Neural cell (in vitro differentiated cells): ENCODE data around the gene SLC4A4. TPM values are rescaled to one million over a fixed set of nuclear protein-coding genes. Genes with fewer than 3 reads are reported as not detected.

Experiments used
- H2AFZ ChIP-seq: fragments of 200-600, 300-800 bp; sonication (generic), shearing (Covaris generic); 2 replicates; pipeline ENCODE4 v1.6.0; 2014; ENCODE audit warnings: low read depth, mild to moderate bottlenecking, antibody characterized with exemption, low read length, moderate library complexity
- H3F3A ChIP-seq: fragments of 200-600 bp; shearing (Covaris generic); 2 replicates; pipeline ENCODE4 v1.6.1; 2016; ENCODE audit warnings: mild to moderate bottlenecking, moderate library complexity, mixed read lengths, antibody characterized with exemption, low read length; ENCODE audit not compliant: insufficient read depth, poor library complexity, severe bottlenecking
- H3K27ac ChIP-seq: fragments of 200-600, 300-800 bp; sonication (generic), shearing (Covaris generic); 2 replicates; pipeline ENCODE4 v1.5.1; 2014; ENCODE audit warnings: mild to moderate bottlenecking, low read length, moderate library complexity
- H3K27me3 ChIP-seq: fragments of 300-800, 200-600 bp; sonication (generic), shearing (Covaris generic); 2 replicates; pipeline ENCODE4 v1.6.0; 2014; ENCODE audit warnings: mild to moderate bottlenecking, low read depth, low read length, moderate library complexity; ENCODE audit not compliant: insufficient read depth
- H3K36me3 ChIP-seq: fragments of 300-800, 200-600 bp; sonication (generic), shearing (Covaris generic); 2 replicates; pipeline ENCODE4 v1.5.1; 2014; ENCODE audit warnings: mild to moderate bottlenecking, antibody characterized with exemption, low read length, moderate library complexity; ENCODE audit not compliant: insufficient read depth
- H3K4me2 ChIP-seq: fragments of 300-800, 200-600 bp; sonication (generic), shearing (Covaris generic); 2 replicates; pipeline ENCODE4 v1.6.0; 2014; ENCODE audit warnings: mild to moderate bottlenecking, low read length
- H3K4me3 ChIP-seq: fragments of 300-800, 200-600 bp; sonication (generic), shearing (Covaris generic); 2 replicates; pipeline ENCODE4 v1.5.1; 2014; ENCODE audit warnings: mild to moderate bottlenecking, low read length, moderate library complexity
- H3K79me2 ChIP-seq: fragments of 200-600 bp; shearing (Covaris generic); replicated peaks from 2 replicates; pipeline ENCODE4 v1.6.0; 2014; ENCODE audit warnings: mild to moderate bottlenecking, low read length, moderate library complexity; ENCODE audit not compliant: insufficient read depth
- H3K9ac ChIP-seq: fragments of 300-800, 200-600 bp; sonication (generic), shearing (Covaris generic); 2 replicates; pipeline ENCODE4 v1.6.1; 2016; ENCODE audit warnings: mild to moderate bottlenecking, low read length, mixed read lengths
- H3K9me2 ChIP-seq: fragments of 200-600 bp; shearing (Covaris generic); 2 replicates; pipeline ENCODE4 v1.6.1; 2016; ENCODE audit warnings: mild to moderate bottlenecking, low read length, mixed read lengths; ENCODE audit not compliant: insufficient read depth
- H3K9me3 ChIP-seq: fragments of 200-600, 300-800 bp; sonication (generic), shearing (Covaris generic); 2 replicates; pipeline ENCODE4 v1.6.1; 2016; ENCODE audit warnings: mild to moderate bottlenecking, mixed run types, low read length, moderate library complexity, mixed read lengths
- H4K20me1 ChIP-seq: fragments of 200-600 bp; shearing (Covaris generic); 2 replicates; pipeline ENCODE4 v1.6.1; 2016; ENCODE audit warnings: mild to moderate bottlenecking, mixed run types; ENCODE audit not compliant: insufficient read depth
- EP300 ChIP-seq: fragments of 450-650 bp; conservative IDR thresholded peaks from 2 replicates; pipeline ENCODE4 v1.6.1; 2014; ENCODE audit warnings: antibody characterized with exemption, mild to moderate bottlenecking, moderate library complexity; ENCODE audit not compliant: poor library complexity, severe bottlenecking
- EZH2 ChIP-seq: fragments of 200-600, 300-800 bp; shearing (Covaris generic), sonication (generic); IDR thresholded peaks from 2 replicates; pipeline ENCODE4 v1.6.1; 2014; ENCODE audit warnings: antibody characterized with exemption, low read length, borderline replicate concordance, mild to moderate bottlenecking; ENCODE audit not compliant: insufficient read depth, poor library complexity, severe bottlenecking
- MXI1 ChIP-seq: fragments of 450-650 bp; conservative IDR thresholded peaks from 2 replicates; pipeline ENCODE4 v1.6.1; 2014; ENCODE audit warnings: antibody characterized with exemption, mild to moderate bottlenecking; ENCODE audit not compliant: poor library complexity, severe bottlenecking
- POLR2AphosphoS5 ChIP-seq: IDR thresholded peaks from 2 replicates; pipeline ENCODE4 v1.6.1; 2012
- RAD21 ChIP-seq: fragments of 450-650 bp; conservative IDR thresholded peaks from 2 replicates; pipeline ENCODE4 v1.6.1; 2014; ENCODE audit warnings: antibody characterized with exemption, mild to moderate bottlenecking, moderate library complexity
- SMC3 ChIP-seq: fragments of 450-650 bp; conservative IDR thresholded peaks from 2 replicates; pipeline ENCODE4 v1.6.1; 2014; ENCODE audit warnings: antibody characterized with exemption, mild to moderate bottlenecking, moderate library complexity; ENCODE audit not compliant: poor library complexity
- TAF1 ChIP-seq: IDR thresholded peaks from 2 replicates; pipeline ENCODE4 v1.6.1; 2012; ENCODE audit warnings: low read depth
- polyA plus RNA-seq: library from polyadenylated mRNA; depleted of rRNA; stranded (reverse); fragments of >200 nt; gene quantifications from 2 replicates; pipeline ENCODE4 v1.2.3, GENCODE V29; 2014
- TF ChIP-seq, protein P1 (sequence below): fragments of 450-650 bp; IDR thresholded peaks from 2 replicates; pipeline ENCODE4 v1.5.1; 2014; ENCODE audit warnings: antibody characterized with exemption, mild to moderate bottlenecking, moderate library complexity; ENCODE audit not compliant: poor library complexity, severe bottlenecking
- TF ChIP-seq, protein P2 (sequence below): IDR thresholded peaks from 2 replicates; pipeline ENCODE4 v1.6.1; 2012; ENCODE audit warnings: borderline replicate concordance

The SLC4A4 gene
- polyA plus RNA-seq, 1 donor from 2014 or later: 9.2 TPM

DNA sequence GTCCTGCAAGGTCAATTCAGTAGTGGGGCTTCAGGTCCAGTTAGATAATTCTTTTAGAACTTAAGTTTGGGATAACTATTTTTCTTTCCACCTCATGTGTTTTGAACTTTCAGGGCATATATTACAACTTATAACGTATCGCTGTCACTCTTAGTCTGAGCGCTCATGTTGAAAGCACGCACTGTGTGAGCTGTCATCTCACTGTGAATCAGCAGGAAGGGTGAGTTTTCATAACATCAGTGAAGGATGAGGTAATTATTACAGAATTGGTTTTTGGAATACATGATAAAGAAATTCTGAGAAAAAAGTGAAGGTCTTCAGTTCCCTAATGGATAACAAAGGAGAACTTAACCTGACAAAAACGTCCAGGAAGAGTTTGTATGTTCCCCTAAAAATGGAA, 45.1 kb upstream of the SLC4A4 start:
- Histone ChIP-seq H3K36me3 (no peaks in the 10 kb centered on the region), H3K79me2 (no peaks in the 10 kb centered on the region), H2AFZ (no peak overlapping the region), H3K9ac (no peak overlapping the region), H4K20me1 (no peaks in the 10 kb centered on the region), H3K27ac (no peak overlapping the region), H3F3A (no peaks in the 10 kb centered on the region), H3K4me2 (no peak overlapping the region), H3K9me2 (no peaks in the 10 kb centered on the region), H3K9me3 (no peaks in the 10 kb centered on the region), H3K4me3 (no peak overlapping the region), H3K27me3 (no peaks in the 10 kb centered on the region)
- TF ChIP-seq POLR2AphosphoS5 (no peak), MXI1 (no peak), SMC3 (no peak), EZH2 (no peak), TAF1 (no peak), RAD21 (no peak), EP300 (no peak)
- TF ChIP-seq, protein P1, sequence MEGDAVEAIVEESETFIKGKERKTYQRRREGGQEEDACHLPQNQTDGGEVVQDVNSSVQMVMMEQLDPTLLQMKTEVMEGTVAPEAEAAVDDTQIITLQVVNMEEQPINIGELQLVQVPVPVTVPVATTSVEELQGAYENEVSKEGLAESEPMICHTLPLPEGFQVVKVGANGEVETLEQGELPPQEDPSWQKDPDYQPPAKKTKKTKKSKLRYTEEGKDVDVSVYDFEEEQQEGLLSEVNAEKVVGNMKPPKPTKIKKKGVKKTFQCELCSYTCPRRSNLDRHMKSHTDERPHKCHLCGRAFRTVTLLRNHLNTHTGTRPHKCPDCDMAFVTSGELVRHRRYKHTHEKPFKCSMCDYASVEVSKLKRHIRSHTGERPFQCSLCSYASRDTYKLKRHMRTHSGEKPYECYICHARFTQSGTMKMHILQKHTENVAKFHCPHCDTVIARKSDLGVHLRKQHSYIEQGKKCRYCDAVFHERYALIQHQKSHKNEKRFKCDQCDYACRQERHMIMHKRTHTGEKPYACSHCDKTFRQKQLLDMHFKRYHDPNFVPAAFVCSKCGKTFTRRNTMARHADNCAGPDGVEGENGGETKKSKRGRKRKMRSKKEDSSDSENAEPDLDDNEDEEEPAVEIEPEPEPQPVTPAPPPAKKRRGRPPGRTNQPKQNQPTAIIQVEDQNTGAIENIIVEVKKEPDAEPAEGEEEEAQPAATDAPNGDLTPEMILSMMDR: no peak
- TF ChIP-seq, protein P2, sequence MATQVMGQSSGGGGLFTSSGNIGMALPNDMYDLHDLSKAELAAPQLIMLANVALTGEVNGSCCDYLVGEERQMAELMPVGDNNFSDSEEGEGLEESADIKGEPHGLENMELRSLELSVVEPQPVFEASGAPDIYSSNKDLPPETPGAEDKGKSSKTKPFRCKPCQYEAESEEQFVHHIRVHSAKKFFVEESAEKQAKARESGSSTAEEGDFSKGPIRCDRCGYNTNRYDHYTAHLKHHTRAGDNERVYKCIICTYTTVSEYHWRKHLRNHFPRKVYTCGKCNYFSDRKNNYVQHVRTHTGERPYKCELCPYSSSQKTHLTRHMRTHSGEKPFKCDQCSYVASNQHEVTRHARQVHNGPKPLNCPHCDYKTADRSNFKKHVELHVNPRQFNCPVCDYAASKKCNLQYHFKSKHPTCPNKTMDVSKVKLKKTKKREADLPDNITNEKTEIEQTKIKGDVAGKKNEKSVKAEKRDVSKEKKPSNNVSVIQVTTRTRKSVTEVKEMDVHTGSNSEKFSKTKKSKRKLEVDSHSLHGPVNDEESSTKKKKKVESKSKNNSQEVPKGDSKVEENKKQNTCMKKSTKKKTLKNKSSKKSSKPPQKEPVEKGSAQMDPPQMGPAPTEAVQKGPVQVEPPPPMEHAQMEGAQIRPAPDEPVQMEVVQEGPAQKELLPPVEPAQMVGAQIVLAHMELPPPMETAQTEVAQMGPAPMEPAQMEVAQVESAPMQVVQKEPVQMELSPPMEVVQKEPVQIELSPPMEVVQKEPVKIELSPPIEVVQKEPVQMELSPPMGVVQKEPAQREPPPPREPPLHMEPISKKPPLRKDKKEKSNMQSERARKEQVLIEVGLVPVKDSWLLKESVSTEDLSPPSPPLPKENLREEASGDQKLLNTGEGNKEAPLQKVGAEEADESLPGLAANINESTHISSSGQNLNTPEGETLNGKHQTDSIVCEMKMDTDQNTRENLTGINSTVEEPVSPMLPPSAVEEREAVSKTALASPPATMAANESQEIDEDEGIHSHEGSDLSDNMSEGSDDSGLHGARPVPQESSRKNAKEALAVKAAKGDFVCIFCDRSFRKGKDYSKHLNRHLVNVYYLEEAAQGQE: no peak

DNA sequence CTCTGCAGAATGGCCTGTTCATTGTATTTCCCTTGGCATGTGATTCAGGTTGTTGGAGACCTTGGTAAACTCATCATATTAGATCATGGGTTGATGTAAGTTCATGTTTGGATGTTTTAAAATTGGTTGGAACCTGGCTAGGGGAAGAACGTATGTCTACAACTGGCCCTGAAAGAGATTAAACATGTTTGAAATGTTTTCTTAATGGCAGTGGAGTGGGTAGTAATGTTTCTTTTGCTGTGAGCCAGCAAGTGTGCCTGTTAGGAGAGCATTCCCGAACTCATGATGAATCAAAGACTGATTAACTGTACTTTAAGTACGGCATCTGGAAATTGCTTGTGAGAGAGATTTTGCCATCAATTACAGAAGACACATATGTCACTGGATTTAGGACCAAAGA, 44.5 kb upstream of the SLC4A4 start:
- Histone ChIP-seq H2AFZ (no peak overlapping the region), H3K9ac (no peak overlapping the region), H3K9me3 (no peaks in the 10 kb centered on the region), H4K20me1 (no peaks in the 10 kb centered on the region), H3K27ac (no peak overlapping the region), H3K4me3 (no peak overlapping the region), H3K36me3 (no peaks in the 10 kb centered on the region), H3K27me3 (no peaks in the 10 kb centered on the region), H3K9me2 (no peaks in the 10 kb centered on the region), H3K79me2 (no peaks in the 10 kb centered on the region), H3K4me2 (no peak overlapping the region), H3F3A (no peaks in the 10 kb centered on the region)
- TF ChIP-seq EP300 (no peak), RAD21 (no peak), EZH2 (no peak), MXI1 (no peak), SMC3 (no peak), TAF1 (no peak), POLR2AphosphoS5 (no peak)
- TF ChIP-seq, protein P1: no peak
- TF ChIP-seq, protein P2: no peak
